A549 treated with AZD2906 at 1 μM for 4 hours (cell line): ENCODE measurements around the gene DEFB118. TPM values are rescaled to one million over a fixed set of nuclear protein-coding genes. Genes with fewer than 3 reads are reported as not detected.

Experiments
- total RNA-seq: library from RNA; stranded (reverse); fragments of 200-300 nt; extraction: Qiagen RNA extraction; gene quantifications from 5 replicates; pipeline ENCODE4 v1.2.3, GENCODE V29; 2022

The DEFB118 gene
- not detected in 5 replicates for total RNA-seq

GRCh38 chr20:31368301-31368700 is at the start of gene DEFB118:
Gene DEFB118 (plus strand): TSS chr20:31368601. CDS start chr20:31368651, 50 bp downstream.

GRCh38 chr20:31390490-31390889 is 22.1 kb downstream of the DEFB118 start, which contains the start of gene DEFB119:
Gene DEFB119 (minus strand): TSS chr20:31390590. CDS start chr20:31390483, 107 bp downstream.

GRCh38 chr20:31406115-31406514 is 37.7 kb downstream of the DEFB118 start, which contains the start of gene DEFB121:
Gene DEFB121 (minus strand): TSS chr20:31406215. CDS start chr20:31406152, 63 bp downstream.

Other genes starting within 250 kb of the DEFB118 start
- not detected in 5 replicates for gene DEFB115, start 110.9 kb upstream of the DEFB118 start, total RNA-seq
- not detected in 5 replicates for gene DEFB116, start 60.0 kb upstream of the DEFB118 start, total RNA-seq
- not detected in 5 replicates for gene DEFB119, start 22.0 kb downstream of the DEFB118 start, total RNA-seq
- gene DEFB121, start 37.6 kb downstream of the DEFB118 start, total RNA-seq: not detected in 5 replicates
- gene DEFB123, start 72.0 kb downstream of the DEFB118 start, total RNA-seq: not detected in 5 replicates
- 0.42 TPM in 1 of 5 replicates, not detected in the others for gene DEFB124, start 106.5 kb downstream of the DEFB118 start, total RNA-seq
- gene REM1, start 106.7 kb downstream of the DEFB118 start, total RNA-seq: 0.59 to 1.3 TPM (median 0.90 TPM) in 5 replicates
- gene HM13, start 145.8 kb downstream of the DEFB118 start, total RNA-seq: 201 to 260 TPM (median 245 TPM) in 5 replicates
- gene ID1, start 236.7 kb downstream of the DEFB118 start, total RNA-seq: 331 to 548 TPM (median 489 TPM) in 5 replicates